Activated naive CD8-positive, alpha-beta T cell treated with anti-CD3 and anti-CD28 coated beads, Interleukin-2, amount 50 U/mL, for 24 hours (primary cell): ENCODE data around the gene AK4.
A peak's percentile ranks its signal among the peaks of the same experiment; 100 is the strongest.

ENCODE experiments used
- ATAC-seq: fragments of 150-1000 bp; cut with Tn5 transposase; one replicate; pipeline ENCODE4 v1.10.0; 2021
- DNase-seq: peaks from one replicate; pipeline ENCODE4 v3.0.0; 2021
- H3K27ac Mint-ChIP-seq: one replicate; pipeline ENCODE4 v1.8.0; 2021; ENCODE audit warnings: mild to moderate bottlenecking, mixed read lengths
- H3K27me3 Mint-ChIP-seq: one replicate; pipeline ENCODE4 v1.8.0; 2021; ENCODE audit warnings: mixed read lengths
- H3K36me3 Mint-ChIP-seq: one replicate; pipeline ENCODE4 v1.8.0; 2021; ENCODE audit warnings: low read depth, mixed read lengths
- H3K4me1 Mint-ChIP-seq: one replicate; pipeline ENCODE4 v1.8.0; 2021; ENCODE audit warnings: mixed read lengths
- H3K4me3 Mint-ChIP-seq: one replicate; pipeline ENCODE4 v1.8.0; 2021; ENCODE audit warnings: mild to moderate bottlenecking, moderate library complexity, mixed read lengths
- H3K9me3 Mint-ChIP-seq: one replicate; pipeline ENCODE4 v1.8.0; 2021; ENCODE audit warnings: mixed read lengths

Gene AK4

GRCh38 chr1:65254320-65255034 lies 106.5 kb downstream of the AK4 start:
- peak; percentile 88 for DNase-seq
- peak; percentile 94 for ATAC-seq
- Mint-ChIP-seq H3K27me3 (peaks cover 15% of the 10 kb centered on the region), H3K27ac (peak overlapping the region; percentile 83), H3K9me3 (no peaks in the 10 kb centered on the region), H3K4me3 (peak overlapping the region; percentile 88), H3K4me1 (peaks cover 22% of the 10 kb centered on the region), H3K36me3 (no peaks in the 10 kb centered on the region)

- ATAC-seq (no peak), DNase-seq (no peak)
- Mint-ChIP-seq H3K27ac (no peak overlapping the region), H3K27me3 (peaks cover 15% of the 10 kb centered on the region), H3K9me3 (no peaks in the 10 kb centered on the region), H3K4me3 (peak overlapping the region; percentile 79), H3K4me1 (peaks cover 27% of the 10 kb centered on the region), H3K36me3 (no peaks in the 10 kb centered on the region)
Observed at GRCh38 chr1:65255035-65255655, 107.1 kb downstream of the AK4 start.

GRCh38 chr1:65255656-65256050 lies 107.7 kb downstream of the AK4 start:
- Mint-ChIP-seq H3K4me1 (peaks cover 32% of the 10 kb centered on the region), H3K9me3 (no peaks in the 10 kb centered on the region), H3K27me3 (peaks cover 12% of the 10 kb centered on the region), H3K4me3 (peak overlapping the region; percentile 79), H3K36me3 (no peaks in the 10 kb centered on the region), H3K27ac (no peak overlapping the region)
- DNase-seq (no peak), ATAC-seq (no peak)

GRCh38 chr1:65256860-65257708 lies 109.1 kb downstream of the AK4 start:
- ATAC-seq: no peak
- H3K4me3 Mint-ChIP-seq: no peak overlapping the region
- no peak for DNase-seq
- H3K36me3 Mint-ChIP-seq: no peaks in the 10 kb centered on the region
- no peaks in the 10 kb centered on the region for H3K9me3 Mint-ChIP-seq
- no peak overlapping the region for H3K27ac Mint-ChIP-seq
- peaks cover 38% of the 10 kb centered on the region for H3K4me1 Mint-ChIP-seq
- H3K27me3 Mint-ChIP-seq: peaks cover 12% of the 10 kb centered on the region

GRCh38 chr1:65258106-65258505 lies 110.1 kb downstream of the AK4 start:
- peaks cover 16% of the 10 kb centered on the region for H3K27me3 Mint-ChIP-seq
- DNase-seq (no peak), ATAC-seq (no peak)
- H3K9me3 Mint-ChIP-seq: no peaks in the 10 kb centered on the region
- no peaks in the 10 kb centered on the region for H3K36me3 Mint-ChIP-seq
- no peak overlapping the region for H3K27ac Mint-ChIP-seq
- peaks cover 38% of the 10 kb centered on the region for H3K4me1 Mint-ChIP-seq
- H3K4me3 Mint-ChIP-seq: no peak overlapping the region

- peak overlapping the region; percentile 31 for H3K27ac Mint-ChIP-seq
- H3K27me3 Mint-ChIP-seq: peaks cover 30% of the 10 kb centered on the region
- no peaks in the 10 kb centered on the region for H3K36me3 Mint-ChIP-seq
- DNase-seq: no peak
- peaks cover 36% of the 10 kb centered on the region for H3K4me1 Mint-ChIP-seq
- ATAC-seq: peak; percentile 42
- H3K4me3 Mint-ChIP-seq: no peak overlapping the region
- no peaks in the 10 kb centered on the region for H3K9me3 Mint-ChIP-seq
Observed at GRCh38 chr1:65259816-65260215, 111.8 kb downstream of the AK4 start.

GRCh38 chr1:65260851-65261473 lies 113.0 kb downstream of the AK4 start:
- H3K36me3 Mint-ChIP-seq: no peaks in the 10 kb centered on the region
- H3K4me3 Mint-ChIP-seq: no peak overlapping the region
- no peak for DNase-seq
- H3K27ac Mint-ChIP-seq: peak overlapping the region; percentile 4
- H3K27me3 Mint-ChIP-seq: peaks cover 22% of the 10 kb centered on the region
- no peaks in the 10 kb centered on the region for H3K9me3 Mint-ChIP-seq
- ATAC-seq: peak; percentile 85
- H3K4me1 Mint-ChIP-seq: peaks cover 35% of the 10 kb centered on the region

- Mint-ChIP-seq H3K36me3 (no peaks in the 10 kb centered on the region), H3K4me3 (no peak overlapping the region), H3K9me3 (no peaks in the 10 kb centered on the region), H3K27me3 (peaks cover 34% of the 10 kb centered on the region), H3K27ac (no peak overlapping the region), H3K4me1 (peaks cover 43% of the 10 kb centered on the region)
- DNase-seq (no peak), ATAC-seq (no peak)
Observed at GRCh38 chr1:65263286-65263685, 115.3 kb downstream of the AK4 start.

GRCh38 chr1:65264197-65264929 lies 116.4 kb downstream of the AK4 start:
- Mint-ChIP-seq H3K27me3 (peaks cover 32% of the 10 kb centered on the region), H3K36me3 (no peaks in the 10 kb centered on the region), H3K9me3 (no peaks in the 10 kb centered on the region), H3K27ac (no peak overlapping the region), H3K4me3 (peak overlapping the region; percentile 68), H3K4me1 (peaks cover 40% of the 10 kb centered on the region)
- ATAC-seq (no peak), DNase-seq (peak; percentile 18)

- ATAC-seq (no peak), DNase-seq (no peak)
- Mint-ChIP-seq H3K27me3 (peaks cover 32% of the 10 kb centered on the region), H3K36me3 (no peaks in the 10 kb centered on the region), H3K4me3 (peak overlapping the region; percentile 71), H3K9me3 (no peaks in the 10 kb centered on the region), H3K27ac (peak overlapping the region; percentile 14), H3K4me1 (peaks cover 32% of the 10 kb centered on the region)
Observed at GRCh38 chr1:65265296-65265650, 117.3 kb downstream of the AK4 start.

- H3K27ac Mint-ChIP-seq: peak overlapping the region; percentile 33
- H3K4me1 Mint-ChIP-seq: peaks cover 27% of the 10 kb centered on the region
- no peaks in the 10 kb centered on the region for H3K36me3 Mint-ChIP-seq
- peak; percentile 32 for DNase-seq
- no peaks in the 10 kb centered on the region for H3K9me3 Mint-ChIP-seq
- H3K27me3 Mint-ChIP-seq: peaks cover 32% of the 10 kb centered on the region
- H3K4me3 Mint-ChIP-seq: peak overlapping the region; percentile 71
- ATAC-seq: peak; percentile 48
Observed at GRCh38 chr1:65265651-65266351, 117.8 kb downstream of the AK4 start.

- DNase-seq: no peak
Observed at GRCh38 chr1:65266476-65266875, 118.5 kb downstream of the AK4 start.

GRCh38 chr1:65267271-65267670 lies 119.3 kb downstream of the AK4 start:
- H3K36me3 Mint-ChIP-seq: no peaks in the 10 kb centered on the region
- H3K4me1 Mint-ChIP-seq: peaks cover 22% of the 10 kb centered on the region
- no peak for DNase-seq
- no peak overlapping the region for H3K4me3 Mint-ChIP-seq
- ATAC-seq: no peak
- H3K9me3 Mint-ChIP-seq: no peaks in the 10 kb centered on the region
- no peak overlapping the region for H3K27ac Mint-ChIP-seq
- peaks cover 32% of the 10 kb centered on the region for H3K27me3 Mint-ChIP-seq

More at GRCh38 chr1:65266476-65266875, 118.5 kb downstream of the AK4 start:
- peak overlapping the region; percentile 33 for H3K27ac Mint-ChIP-seq
- peak overlapping the region; percentile 71 for H3K4me3 Mint-ChIP-seq
- H3K4me1 Mint-ChIP-seq: peaks cover 22% of the 10 kb centered on the region
- H3K27me3 Mint-ChIP-seq: peaks cover 32% of the 10 kb centered on the region
- H3K9me3 Mint-ChIP-seq: no peaks in the 10 kb centered on the region
- ATAC-seq: no peak
- H3K36me3 Mint-ChIP-seq: no peaks in the 10 kb centered on the region
